Psoas muscle (tissue), 8 donors: ENCODE results near the gene CGN. TPM values are rescaled to one million over a fixed set of nuclear protein-coding genes. Genes with fewer than 3 reads are reported as not detected.

ENCODE experiments used
- ATAC-seq, 4 donors: fragments of 200-7000 bp; cut with Tn5 transposase; one replicate each; pipeline ENCODE4 v1.9.1; 2020; ENCODE audit warnings: moderate library complexity in 3 of 4, mild to moderate bottlenecking in 2 of 4
- DNase-seq, 2 donors: peaks; one replicate each; pipeline ENCODE4 v3.0.0-alpha.2; 2020
- H3K27ac ChIP-seq: fragments of 200-600 bp; one replicate; pipeline ENCODE4 v1.8.0; 2022
- H3K27me3 ChIP-seq, 3 donors: fragments of 200-600 bp in 1 of 3; one replicate each; pipeline versions ENCODE4 v1.6.1 to v1.8.0; 2013 to 2022; ENCODE audit warnings: low read length in 2 of 3, mild to moderate bottlenecking in 2 of 3, moderate library complexity in 1 of 3; ENCODE audit not compliant: insufficient read depth in 3 of 3
- H3K36me3 ChIP-seq, 2 donors: fragments of 200-600 bp in 1 of 2; one replicate each; pipeline versions ENCODE4 v1.6.1 to v1.8.0; 2013 to 2022; ENCODE audit warnings: low read depth in 1 of 2, mild to moderate bottlenecking in 1 of 2, moderate library complexity in 1 of 2; ENCODE audit not compliant: insufficient read depth in 1 of 2
- H3K4me1 ChIP-seq: fragments of 200-600 bp; one replicate; pipeline ENCODE4 v1.8.0; 2022
- H3K4me3 ChIP-seq: fragments of 200-600 bp; one replicate; pipeline ENCODE4 v1.8.0; 2022; ENCODE audit warnings: mild to moderate bottlenecking
- H3K9me3 ChIP-seq: fragments of 200-600 bp; one replicate; pipeline ENCODE4 v1.8.0; 2022
- CTCF ChIP-seq: fragments of 200-600 bp; IDR thresholded peaks from one replicate; pipeline ENCODE4 v1.8.0; 2022; ENCODE audit warnings: antibody characterized with exemption
- WGBS, 3 donors: extraction: QIAGEN DNeasy Blood & Tissue Kit; methylation state at CpG; one replicate each; pipeline versions ENCODE4 v1.1.6 to v1.1.7; 2013; 5-methylcytosine and 5-hydroxymethylcytosine counted together
- intact Hi-C, 2 donors: fragments of 100-400 bp; cut with DNase I; formaldehyde crosslinking; loops; one replicate each; pipeline versions ENCODE4 v1.11.0 to v1.14.2; 2022
- polyA plus RNA-seq, 3 donors: library from polyadenylated mRNA; stranded (reverse); fragments of 200-250 nt; gene quantifications; one replicate each; pipeline ENCODE4 v1.2.3, GENCODE V29; 2013
- total RNA-seq, 4 donors: library from RNA; stranded (reverse); fragmentation: NEBNext Ultra II Directional in 2 of 4; extraction: Animal tissue kit (Norgen Biotek cat#: 25700) in 2 of 4; gene quantifications; one replicate each; pipeline versions ENCODE4 v1.2.1 to v1.2.4, GENCODE V29; 2021 to 2023
- donor health status: healthy with polysubstance abuse.
- donor health status: DM: no; HTN: no; CAD: no; lungs with moderate emphysema.
- donor health status: Bipolar disorder and iron deficiency.
- donor health status: healthy.
- donor health status: DM: yes; HTN: yes; CAD: no.
- donor health status: DM: no; HTN: no; CAD: no.
- donor health status: DM: no; HTN: no; CAD: no.
- donor health status: DM: yes; HTN: yes; CAD: no.

The CGN gene
- total and polyA plus RNA-seq, 7 donors = 0.03 to 0.21 (median 0.10) TPM; not detected in 2

- H3K27ac ChIP-seq = no peak overlapping the region
- DNase-seq (peak; percentile 80 to 88), ATAC-seq (peak; percentile 67 to 76 (median 71))
- WGBS, 3 donors = 47 to 60% (median 50%) methylated on average over 12 of the region's 12 CpGs
- no peaks in the 10 kb centered on the region for H3K27me3 ChIP-seq
- H3K4me3 ChIP-seq = no peak overlapping the region
- intact Hi-C loops = loop anchor here (1.0 to 5.0 kb wide), 3 partner anchors 12 to 198 kb away; no protein-coding TSS in a partner anchor
- H3K4me1 ChIP-seq = no peaks in the 10 kb centered on the region
- no peaks in the 10 kb centered on the region for H3K9me3 ChIP-seq
- peak; percentile 83 for TF ChIP-seq CTCF
- no peaks in the 10 kb centered on the region for H3K36me3 ChIP-seq
Measured at GRCh38 chr1:151534662-151535278, 23.6 kb downstream of the CGN start.

GRCh38 chr1:151535326-151536271 lies 24.4 kb downstream of the CGN start:
- 79 to 90% (median 85%) methylated on average over 6 of the region's 6 CpGs for WGBS, 3 donors
- Histone ChIP-seq H3K9me3 (no peaks in the 10 kb centered on the region), H3K36me3 (no peaks in the 10 kb centered on the region), H3K4me3 (no peak overlapping the region), H3K4me1 (no peaks in the 10 kb centered on the region), H3K27ac (no peak overlapping the region), H3K27me3 (no peaks in the 10 kb centered on the region)
- TF ChIP-seq CTCF = no peak
- intact Hi-C loops = loop anchor here (5.0 kb wide), 2 partner anchors 88 to 197 kb away; no protein-coding TSS in a partner anchor
- ATAC-seq (no peak), DNase-seq (no peak)

- no peaks in the 10 kb centered on the region for H3K27me3 ChIP-seq
- DNase-seq (no peak), ATAC-seq (no peak)
- WGBS, 3 donors = 91 to 96% (median 92%) methylated on average over 7 of the region's 7 CpGs
- no peak overlapping the region for H3K4me3 ChIP-seq
- no peaks in the 10 kb centered on the region for H3K36me3 ChIP-seq
- intact Hi-C loops = loop anchor here (5.0 kb wide), 2 partner anchors 89 to 196 kb away; no protein-coding TSS in a partner anchor
- TF ChIP-seq CTCF = no peak
- H3K4me1 ChIP-seq = no peaks in the 10 kb centered on the region
- H3K9me3 ChIP-seq = no peaks in the 10 kb centered on the region
- no peak overlapping the region for H3K27ac ChIP-seq
Measured at GRCh38 chr1:151536499-151536898, 25.3 kb downstream of the CGN start.

- no peaks in the 10 kb centered on the region for H3K9me3 ChIP-seq
- H3K4me1 ChIP-seq = no peaks in the 10 kb centered on the region
- no peaks in the 10 kb centered on the region for H3K27me3 ChIP-seq
- no peak for DNase-seq
- ATAC-seq = no peak
- H3K4me3 ChIP-seq = no peak overlapping the region
- H3K27ac ChIP-seq = no peak overlapping the region
- TF ChIP-seq CTCF = no peak
- no peaks in the 10 kb centered on the region for H3K36me3 ChIP-seq
- 90 to 93% (median 91%) methylated on average over 9 of the region's 9 CpGs for WGBS, 3 donors
- intact Hi-C loops = loop anchor here (5.0 kb wide), 2 partner anchors 90 to 195 kb away; no protein-coding TSS in a partner anchor
Measured at GRCh38 chr1:151537112-151537511, 25.9 kb downstream of the CGN start.
